Measurements from ENCODE around the gene ALDH4A1.

ALDH4A1 gene

DNA sequence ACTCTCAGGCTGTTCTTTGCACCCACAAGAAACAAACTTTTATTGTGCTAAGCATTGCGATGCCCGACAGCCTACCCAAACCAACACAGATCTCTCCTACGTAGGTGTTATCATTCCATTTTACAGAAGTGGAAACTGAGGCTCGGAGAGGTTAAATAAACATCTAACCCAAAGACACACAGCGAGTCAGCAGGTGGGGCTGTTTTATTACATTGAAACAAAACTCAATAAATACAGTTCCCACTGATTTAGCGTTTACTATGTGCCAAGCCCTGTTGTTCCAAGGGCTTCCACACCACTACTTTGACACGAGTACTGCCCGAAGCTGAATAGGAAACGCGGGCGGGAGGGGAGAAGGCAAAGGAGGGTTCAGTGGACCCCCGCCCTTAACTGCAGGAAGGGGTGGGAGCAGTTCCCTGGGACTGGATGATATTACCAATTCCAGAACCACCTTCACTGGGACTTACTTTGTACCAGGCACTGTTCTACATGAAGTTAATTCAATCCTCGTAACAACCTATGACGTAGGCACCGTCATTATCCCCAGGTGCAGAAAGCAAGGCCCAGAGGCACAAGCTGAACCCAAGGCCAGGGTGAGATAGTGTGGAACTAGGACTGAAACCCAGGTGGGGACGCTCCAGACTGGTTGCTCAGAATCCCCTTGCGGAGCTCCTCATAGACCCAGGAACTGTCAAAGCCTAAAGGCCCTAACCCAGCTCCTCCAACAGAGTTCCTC lies 19.3 kb upstream of the ALDH4A1 start:
- DNase-seq = no peak

DNA sequence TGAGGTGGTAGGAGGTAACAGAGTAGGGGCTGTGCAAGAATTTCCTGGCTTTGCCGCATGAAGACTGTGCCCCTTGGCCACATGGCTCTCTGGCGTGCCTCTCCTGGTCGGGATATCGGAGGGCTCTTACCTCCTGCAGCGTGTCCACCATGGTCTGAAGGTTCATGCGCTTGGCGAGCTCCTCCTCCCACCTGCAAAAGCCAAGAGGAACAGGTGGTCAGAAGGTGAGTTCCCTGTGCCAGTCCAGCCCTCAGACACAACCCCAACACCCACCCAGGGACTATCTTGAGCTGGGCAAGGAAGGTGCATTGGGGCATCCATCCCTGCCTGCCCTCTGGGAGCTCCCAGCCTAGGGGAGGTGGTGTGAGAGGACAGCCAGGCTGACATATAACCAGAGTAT lies 18.6 kb upstream of the ALDH4A1 start:
- DNase-seq = no peak

DNA sequence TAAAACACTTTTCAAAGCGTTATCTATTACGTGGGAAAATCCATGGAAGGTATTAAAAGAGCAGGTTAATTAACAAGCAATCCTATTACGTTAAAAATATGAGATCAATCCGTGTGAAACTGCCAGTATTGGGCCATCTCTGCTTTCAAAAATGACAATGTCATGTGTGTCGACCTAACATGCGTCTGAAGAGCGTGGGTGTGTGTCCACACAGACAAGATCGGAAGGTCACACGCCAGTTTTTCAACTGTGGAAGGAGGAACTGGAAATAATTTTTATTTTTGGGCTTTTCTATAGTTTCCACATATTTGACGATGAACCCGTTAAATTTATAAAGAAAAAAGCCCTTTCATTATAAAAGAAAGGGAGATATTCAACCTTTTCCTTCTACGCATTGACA lies 17.6 kb upstream of the ALDH4A1 start:
- no peak for DNase-seq

DNA sequence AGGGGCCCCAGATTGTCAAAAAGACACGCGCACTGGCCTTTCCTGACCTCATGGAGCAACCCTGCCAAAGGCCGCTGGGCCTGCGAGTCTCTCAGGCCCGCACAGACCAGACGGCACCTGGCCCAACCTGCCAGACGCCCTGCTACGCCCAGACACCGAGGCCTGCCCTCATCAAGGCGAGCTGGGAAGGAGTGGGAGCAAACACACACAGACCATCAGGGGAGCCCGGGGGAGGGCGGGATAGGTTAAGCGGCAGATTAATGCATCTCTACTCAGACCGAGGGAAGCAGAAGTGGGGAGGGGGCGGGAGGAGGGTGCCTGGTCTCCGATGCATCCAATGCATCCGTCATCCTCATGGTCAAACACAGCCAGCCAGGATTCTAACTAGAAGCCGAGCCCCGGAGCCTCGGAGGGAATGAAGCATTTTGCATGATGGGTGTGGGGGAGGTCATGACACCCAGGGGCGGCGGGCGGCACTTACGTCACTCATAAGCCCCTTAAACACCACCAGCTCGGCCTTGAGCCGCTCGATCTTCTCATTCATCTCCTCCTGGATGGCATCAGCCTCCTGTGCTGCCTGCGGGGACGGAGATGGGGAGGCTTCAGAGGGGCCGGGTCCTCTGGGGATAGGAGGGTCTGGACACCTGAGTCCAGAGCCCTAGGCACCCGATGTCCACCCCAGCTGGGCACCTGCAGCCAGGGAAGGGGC lies 17.0 kb upstream of the ALDH4A1 start:
- no peak for DNase-seq

DNA sequence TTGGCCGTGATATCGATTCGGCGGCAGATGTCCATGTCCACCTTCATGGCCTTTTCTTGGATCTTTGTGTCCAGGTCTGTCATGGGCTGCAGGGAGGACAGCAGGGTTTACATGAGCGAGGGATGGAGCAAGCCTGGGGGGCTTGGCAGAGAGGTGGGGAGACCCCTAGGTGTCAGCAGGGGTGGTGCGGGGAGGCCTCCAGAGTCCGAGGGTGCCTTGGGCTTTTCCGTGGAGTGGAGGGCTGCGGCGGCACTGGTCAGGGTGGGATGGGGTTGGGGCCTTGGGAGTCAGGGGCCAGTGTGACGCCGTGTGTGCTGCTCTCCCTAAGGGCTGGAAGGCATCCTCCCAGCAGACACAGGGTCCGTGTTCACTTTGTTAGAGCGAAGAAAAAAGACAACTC lies 16.1 kb upstream of the ALDH4A1 start:
- no peak for DNase-seq

DNA sequence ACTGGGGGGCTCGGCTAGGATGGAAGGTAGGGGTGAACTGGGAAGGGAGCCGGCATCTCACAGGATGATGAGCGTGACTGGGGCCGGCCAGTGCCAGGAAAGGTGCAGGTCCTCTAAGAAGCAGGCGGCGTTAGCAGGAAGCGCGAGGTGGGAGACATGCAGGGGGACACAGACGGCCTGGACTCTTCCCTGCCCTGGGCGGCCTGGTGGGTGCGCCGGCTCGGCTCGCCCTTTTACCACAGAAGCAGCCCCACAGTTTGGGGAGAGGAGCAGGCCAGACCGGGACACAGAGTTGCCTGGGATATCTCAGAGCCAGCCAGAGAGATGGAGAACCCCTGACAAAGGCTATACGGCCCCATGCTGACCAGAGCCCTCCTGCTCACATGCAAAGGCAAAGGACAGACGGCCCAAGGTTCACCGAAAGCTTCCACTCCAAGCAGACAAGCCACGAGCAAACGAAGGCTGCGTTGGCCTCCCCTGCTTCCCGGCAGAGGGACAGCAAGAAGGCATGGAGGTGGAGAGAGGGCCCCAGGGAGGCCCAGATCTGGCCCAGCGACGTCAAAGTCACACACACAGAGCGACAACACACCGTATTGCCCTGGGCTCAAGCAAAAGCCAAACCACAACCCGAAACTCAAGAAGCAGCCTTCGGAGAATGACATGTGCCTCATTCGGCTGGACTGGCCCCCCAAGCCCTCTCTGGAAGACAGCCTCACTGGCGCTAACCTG lies 14.9 kb upstream of the ALDH4A1 start:
- DNase-seq = no peak

DNA sequence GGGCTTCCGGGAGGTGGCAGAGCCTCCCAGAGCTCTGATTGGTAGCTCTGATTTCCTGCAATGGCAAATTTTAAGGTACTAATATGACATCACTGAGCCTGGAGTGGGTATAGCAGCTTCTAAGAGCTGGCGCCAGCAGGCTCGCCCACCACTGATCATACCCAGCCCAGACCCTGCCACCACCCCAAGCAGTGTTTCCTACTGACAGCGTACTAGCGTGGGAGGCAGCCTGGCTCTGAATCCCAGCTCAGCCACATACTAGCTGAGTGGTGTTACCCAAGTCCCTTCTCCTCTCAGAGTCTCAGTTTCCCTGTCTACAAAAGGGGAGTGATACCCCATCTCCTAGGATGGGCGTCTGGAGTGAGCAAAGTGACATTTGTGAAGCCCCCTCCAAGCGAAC lies 13.0 kb upstream of the ALDH4A1 start:
- no peak for DNase-seq

DNA sequence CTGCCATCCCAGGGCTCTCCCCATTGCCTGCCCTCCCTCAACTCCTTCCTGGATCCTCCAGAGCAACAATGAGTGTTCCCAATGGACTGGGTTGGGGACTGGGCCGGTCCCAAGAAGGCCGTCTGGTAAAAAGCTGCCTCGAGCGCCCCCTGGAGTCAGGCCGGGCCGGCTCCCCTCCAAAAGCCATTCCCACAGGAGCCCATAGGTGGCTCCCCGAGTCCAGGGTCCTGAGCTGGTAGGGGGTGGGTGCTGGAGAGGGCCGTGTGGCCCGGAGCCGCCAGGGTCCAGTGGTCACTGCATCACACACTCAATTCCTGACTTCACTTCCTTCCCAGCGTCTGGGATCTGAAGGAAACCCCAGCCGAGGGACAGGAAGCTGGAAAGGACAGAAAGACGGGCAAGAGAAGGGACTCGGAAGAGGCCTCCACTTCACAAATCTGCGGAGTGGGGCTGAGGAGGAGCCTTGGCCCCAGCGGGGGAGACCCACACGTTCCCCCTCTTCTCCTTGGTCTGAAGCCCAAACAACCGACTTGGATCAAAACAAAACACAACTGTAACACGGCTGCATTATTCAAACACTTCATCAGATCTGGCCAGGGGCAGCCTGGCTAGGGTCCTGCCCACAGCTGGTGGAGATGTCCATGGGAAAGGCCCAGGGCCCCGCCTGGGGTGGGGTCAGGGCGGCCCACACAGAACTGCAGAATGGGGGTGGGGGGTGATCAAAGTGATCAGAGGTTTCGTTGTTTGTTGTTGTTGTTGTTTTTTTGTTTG lies 10.9 kb upstream of the ALDH4A1 start:
- DNase-seq = no peak

DNA sequence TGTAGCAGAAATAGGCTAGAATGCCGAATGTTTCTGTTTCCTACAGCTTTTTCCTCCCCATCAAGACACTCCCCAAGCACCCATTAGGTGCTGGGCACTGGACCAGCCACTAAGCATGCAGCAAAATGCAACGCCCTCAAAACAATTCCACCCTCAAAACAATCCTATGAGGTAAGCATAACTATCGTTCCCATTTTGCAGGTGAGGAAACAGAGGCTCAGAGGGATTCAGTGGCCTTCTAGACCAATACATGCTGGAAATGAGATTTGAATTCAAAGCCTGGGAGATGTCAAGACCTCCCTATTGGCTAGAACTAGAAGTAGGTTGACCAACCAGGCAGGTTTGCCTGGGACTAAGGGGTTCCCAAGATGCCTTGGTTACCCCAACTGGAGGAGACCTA lies 10.2 kb upstream of the ALDH4A1 start:
- DNase-seq = no peak

DNA sequence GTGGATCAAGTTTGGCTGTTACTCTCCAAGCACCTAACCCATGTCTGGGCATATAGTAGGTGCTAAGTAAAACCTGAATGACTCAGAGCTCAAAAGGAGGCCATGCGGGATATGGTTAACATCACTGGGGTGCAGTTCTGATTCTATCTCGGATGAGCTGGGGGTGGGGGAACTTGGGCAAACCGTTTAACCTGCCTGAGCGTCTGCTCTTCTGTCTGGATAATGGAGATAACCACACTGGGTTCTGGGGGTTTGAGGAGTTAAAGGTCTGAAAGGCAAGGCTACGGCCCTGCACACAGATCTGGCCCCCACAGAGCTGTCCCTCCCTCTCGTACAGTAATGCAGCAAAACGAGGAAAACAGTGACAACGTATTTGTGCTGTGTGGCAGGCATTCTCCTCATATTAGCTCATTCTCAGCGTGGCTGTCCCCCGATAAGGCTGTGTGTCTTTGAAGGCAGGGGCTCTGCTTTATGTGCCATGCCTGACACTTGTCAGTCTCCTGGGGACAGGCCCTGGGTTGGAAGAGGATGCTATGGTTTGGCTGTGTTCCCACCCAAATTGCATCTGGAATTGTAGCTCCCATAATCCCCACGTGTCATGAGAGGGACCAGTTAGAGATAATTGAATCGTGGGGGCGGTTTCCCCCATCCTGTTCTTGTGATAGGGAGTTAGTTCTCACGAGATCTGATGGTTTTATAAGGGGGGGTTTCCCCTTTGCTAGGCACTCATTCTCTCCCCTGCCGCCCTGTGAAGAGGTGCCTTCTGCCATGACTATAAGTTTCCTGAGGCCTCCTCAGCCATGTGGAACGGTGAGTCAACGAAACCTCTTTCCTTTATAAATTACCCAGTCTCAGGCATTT lies 6.8 kb upstream of the ALDH4A1 start:
- DNase-seq = no peak

DNA sequence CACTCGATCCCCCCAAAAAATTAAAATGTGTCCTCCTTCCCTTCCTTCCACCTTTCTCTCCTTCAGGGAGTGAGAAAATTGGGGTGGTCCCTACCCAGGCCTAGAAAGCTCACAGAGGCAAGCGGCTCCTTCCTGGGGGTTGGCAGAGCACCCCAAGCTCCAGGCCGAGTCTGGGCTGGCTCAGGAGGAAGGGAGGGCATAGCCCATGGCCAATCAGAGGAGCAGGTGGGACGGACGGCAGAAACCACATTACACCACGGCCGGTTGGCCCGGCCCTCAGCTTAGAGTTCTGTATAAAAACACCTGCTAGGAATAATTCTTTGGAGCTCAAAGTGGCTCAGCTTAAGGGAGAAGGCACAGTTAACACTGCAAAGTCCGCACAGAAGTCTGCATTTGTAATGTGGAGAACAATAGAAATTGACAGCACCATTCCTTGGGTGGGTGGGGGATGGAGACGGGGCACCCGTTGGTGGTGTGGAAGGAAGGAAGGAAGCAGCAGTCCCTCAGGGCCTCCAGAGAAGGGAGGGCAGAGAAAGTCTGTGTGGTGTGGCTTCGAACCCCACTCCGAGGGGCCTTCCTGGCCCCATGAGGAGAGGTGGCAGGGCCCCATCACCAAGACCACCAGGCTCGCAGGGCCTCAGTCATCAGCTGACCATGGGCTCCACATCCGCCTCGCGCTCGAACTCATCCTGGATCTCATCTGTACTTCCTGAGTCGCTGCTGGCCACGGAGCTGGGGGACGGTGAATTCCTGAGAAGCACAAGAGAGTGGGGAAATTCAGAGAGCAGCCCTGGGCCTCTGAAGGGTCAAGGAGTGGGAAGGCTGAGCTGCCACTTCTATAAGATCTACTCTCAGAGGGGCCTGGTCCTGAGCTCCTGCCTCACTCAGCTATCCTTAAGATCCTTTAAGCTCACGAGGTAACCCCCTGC lies 5.8 kb upstream of the ALDH4A1 start:
- no peak for DNase-seq

DNA sequence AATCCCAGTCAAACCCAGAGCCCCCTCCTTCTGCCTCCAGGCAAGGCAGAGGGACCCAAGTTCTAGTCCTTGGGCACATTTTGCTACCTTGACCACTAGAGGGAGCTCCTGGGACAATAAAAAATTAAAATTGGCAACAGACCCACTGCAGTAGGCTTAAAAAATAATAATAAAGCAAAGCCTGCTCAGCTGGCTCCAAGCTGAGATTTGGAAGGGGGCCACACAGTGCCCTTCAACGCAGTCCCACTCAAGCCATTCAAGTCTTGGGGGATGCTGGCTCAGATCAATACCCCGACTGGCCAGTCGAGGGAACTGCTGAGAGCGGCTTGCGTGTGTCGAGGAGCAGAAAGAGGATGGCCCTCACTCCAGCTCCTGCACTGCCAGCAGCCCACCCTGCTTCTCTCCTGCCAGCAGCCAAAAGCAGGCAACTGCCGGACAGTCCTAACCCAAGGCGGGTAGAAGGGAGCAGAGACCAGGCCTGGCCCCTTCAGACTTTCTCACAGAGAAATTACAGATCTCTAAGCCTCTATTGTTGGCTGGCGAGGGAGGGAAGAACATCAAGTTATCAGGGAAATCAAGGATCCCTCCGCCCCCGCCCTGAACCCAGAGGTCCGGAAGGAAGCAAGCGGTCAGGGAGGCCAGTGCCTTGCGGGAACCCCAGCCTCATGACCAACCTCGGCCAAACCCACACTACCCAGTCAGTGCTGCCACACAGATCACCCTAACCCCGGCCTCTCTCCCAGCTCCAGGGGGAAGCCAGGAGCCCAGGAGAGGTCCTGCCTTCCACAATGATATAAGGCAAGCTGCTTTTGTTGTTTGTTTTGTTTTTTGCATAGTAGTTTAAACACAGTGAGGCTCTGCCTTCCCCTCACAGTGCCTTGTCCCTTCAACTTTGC lies 4.9 kb upstream of the ALDH4A1 start:
- DNase-seq = peak; percentile 74

DNA sequence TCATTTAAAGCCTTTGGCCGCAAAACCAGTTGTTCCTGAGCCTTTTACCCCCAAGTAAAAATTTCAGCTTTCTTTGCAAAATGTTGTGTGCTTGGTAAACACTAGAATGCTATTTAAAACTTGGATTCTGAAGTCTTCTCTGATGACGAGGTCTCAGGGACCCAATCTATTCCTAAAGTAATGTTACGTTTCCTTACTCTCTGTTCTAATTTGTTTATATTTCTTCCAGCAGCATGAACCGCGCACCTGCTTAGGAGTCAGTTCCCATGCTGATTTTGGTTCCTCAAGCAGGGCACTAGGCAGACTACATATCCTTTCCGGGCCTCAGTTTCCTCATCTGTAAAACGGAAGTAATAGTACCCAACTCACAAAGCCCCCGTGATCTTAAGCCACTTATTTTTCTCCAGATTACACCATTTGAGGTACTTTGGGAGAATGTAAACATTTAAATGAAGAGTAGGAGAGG lies 969 bp upstream of the ALDH4A1 start:
- DNase-seq = no peak

DNA sequence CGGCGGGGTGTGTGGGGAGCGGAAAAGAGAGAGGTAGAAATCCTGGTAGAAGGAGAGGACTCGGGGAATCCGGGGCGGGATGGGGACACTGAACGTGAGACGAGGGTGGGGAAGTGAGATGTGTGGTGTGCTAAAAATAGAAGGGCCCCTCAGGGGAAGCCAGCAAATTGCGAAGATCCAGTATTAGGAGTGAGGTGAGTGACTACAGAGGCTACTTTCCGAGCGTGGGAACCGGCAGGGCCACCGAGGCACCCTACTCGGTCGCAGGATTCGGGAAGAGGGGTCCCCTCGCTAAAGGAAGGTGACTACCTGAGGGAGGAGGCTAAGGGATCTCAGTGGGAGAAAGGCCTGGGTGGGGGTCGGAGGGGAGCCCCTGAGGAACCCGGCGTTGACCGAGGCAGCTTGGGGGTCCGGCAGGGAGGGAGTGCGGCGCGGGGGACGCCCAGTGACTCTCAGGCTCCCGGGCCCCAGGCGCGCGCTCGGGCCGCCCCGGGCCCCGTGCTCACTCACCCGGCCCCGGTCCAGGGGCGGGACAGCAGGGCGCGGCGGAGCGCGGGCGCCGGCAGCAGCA lies 318 bp downstream of the ALDH4A1 start:
- no peak for DNase-seq

DNA sequence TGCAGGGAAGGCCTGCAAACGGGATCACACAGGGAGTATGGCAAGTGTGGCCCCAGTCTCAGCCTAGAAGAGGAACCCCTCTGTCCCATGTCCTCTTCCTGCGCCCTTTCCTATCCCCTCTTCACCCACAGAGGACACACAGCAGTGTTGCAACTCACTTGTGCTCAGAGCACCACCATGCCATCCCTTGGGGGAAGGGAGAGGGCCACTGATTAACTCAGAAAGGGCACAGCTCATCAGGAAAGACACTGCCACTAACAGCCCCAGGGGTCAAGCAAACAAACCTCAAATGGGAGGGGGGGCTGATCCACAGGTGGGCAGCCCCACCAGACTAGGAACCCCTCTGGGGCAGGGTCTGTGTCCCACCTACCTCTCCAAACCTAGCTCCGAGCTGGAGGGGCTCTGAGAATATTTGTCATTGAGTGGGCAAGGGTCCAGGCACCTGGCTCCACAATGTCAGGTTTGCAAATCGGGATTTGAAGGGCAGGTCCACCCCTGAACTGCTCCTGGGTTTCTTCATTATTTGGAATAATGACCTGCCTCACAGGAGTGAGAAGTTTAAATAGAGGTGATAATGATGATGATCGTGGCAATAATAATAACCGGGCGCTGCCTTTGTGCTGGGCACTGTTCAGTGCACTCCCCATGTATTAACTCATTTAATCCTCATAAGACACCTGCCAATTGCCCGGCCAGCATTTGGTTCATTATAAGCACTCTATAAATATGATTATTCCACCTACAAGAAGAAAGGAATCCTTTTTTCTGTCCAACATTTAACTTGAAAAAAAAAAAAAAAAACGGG lies 1.0 kb downstream of the ALDH4A1 start:
- no peak for DNase-seq

DNA sequence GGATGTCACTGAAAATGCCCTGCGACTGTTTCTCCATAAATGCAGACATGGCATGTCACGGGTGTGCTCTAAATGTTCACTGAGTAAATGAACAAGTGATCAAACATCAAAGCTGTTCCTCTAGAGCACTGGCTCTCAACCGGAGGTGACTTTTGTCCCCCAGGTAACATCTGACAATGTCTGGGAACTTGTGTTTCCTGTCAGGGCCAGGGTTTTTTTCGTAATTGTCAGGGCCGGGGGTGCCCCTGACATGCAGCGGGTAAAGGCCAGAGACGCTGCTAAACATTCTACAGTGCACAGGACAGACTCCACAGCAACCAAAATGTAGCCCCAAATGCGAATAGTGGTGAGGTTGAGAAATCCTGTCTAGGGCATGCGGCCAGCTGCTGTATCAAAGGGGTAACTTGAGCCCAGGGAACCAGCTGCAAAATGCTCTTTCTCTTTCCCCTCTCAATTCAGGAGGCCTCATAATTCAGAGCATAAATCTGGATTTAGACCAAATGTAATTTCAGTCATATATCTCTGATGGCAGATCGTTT lies 2.0 kb downstream of the ALDH4A1 start:
- DNase-seq = peak; percentile 56

DNA sequence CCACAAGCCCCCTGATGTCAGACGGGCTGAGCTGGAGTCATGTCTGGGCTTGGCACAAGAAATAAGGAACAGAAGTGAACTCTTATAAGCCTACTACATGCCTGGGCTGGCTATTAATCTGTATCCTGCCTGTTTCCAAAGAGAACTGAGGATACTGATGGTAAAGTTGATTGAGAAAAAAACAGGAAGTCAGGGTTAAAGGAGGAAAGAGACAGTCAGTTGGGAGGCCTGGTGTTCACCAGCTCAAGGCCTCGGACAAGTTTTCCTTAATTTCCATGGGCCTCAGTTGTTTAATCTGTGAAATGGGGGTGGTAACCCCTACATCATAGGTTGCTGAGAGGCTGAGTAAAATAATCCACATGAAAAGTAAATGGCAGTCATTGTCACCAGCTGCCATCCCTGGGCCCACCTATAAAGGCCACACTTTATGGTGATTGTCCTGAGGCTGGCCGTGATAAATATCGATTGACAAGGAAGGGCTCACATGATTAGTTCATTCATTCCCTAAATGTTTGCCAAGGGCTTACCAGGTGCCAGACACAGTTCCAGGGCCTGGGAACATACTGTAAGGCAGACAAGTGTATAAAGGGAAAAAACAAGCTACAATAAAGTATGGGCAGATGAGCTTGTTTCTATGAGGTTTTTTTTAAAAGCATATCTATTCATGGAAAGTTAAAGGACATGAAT lies 2.8 kb downstream of the ALDH4A1 start:
- DNase-seq = no peak

DNA sequence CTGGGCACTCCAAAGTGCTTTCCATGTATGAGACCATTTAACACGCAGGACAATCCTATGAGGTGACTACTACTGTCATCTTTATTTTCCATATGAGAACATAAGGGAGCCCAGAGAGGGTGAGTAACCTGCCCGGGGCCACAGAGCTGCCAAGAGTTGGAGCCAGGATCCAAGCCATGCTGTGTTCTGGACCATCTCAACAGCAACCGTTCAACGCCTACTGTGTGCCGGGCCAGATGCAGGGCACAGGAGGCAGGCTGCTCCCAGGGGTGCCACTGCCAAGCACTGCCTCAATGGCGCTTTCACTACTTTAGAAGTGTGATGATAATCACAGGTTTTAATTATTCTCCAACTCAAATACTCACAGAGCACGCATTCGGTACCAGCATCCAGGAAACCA lies 3.8 kb downstream of the ALDH4A1 start:
- no peak for DNase-seq
